Activated T-helper 1 cell treated with anti-CD3 and anti-CD28 coated beads, Interleukin-2, amount 50 U/mL, for 16 hours (primary cell): ENCODE data around the gene SYTL5.

Source experiments
- DNase-seq, 2 donors: peaks; one replicate each; pipeline ENCODE4 v3.0.0-alpha.2; 2020; ENCODE audit warnings: low read depth in 1 of 2, low spot score in 1 of 2

SYTL5 gene

DNA sequence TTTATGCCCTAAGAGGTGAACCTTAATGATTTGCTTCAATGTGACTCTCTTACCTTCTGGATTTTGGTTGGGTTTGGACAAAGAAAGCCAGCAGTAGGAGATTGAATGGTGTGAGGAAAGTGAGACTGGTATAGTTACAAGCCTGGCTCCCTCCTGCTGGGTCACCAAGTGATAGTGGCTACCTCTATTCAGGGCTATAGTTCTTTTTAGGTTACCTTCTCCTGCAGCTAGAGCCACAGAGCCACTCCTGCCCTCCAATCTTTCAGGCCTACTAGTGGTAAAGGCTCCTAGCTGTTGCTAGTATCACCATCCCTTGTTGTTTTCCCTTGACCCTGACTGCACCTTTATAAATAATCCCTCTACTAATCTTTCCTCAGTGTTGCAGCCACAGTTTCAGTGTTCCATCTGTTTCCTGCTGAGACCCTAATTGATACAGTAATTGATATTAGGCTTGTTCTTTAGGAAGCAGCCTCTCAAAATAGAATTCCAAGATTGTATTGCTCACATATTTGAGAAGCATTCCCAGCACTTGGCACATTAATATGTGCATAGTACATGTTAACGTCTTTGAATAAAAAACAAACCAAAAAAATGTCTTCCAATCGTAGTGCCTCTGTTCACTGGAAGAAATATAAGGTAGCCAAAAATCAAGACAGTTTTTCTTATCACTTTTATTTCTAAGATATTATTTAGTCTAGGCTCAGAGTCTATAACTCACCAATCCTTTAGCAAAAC lies 132.0 kb downstream of the SYTL5 start:
- DNase-seq, result no peak

- no peak for DNase-seq
Measured at GRCh38 chrX:38138900-38139299, 132.5 kb downstream of the SYTL5 start.

- DNase-seq, result no peak
Measured at GRCh38 chrX:38142610-38143009, 136.3 kb downstream of the SYTL5 start.

- no peak for DNase-seq
Measured at GRCh38 chrX:38149016-38149415, 142.7 kb downstream of the SYTL5 start.

DNA sequence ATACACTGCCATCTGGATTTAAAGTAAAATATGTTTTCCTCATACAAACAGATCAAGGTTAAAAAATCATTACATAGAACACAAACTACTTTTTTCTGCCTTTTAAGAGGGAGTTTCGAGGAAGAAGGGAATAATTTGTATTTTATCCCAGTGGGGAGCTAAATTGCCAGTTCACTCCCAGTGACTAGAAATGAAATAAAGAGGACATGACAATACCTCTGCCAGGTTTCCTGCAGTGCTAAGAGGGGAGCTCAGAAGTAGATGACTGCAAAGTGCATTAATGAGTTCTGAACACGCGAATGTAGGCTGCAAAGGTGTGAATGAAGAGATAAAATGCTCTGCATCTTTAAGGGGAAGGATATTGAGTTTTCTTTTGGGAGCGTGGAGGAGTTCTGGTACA lies 144.6 kb downstream of the SYTL5 start:
- DNase-seq, result no peak

DNA sequence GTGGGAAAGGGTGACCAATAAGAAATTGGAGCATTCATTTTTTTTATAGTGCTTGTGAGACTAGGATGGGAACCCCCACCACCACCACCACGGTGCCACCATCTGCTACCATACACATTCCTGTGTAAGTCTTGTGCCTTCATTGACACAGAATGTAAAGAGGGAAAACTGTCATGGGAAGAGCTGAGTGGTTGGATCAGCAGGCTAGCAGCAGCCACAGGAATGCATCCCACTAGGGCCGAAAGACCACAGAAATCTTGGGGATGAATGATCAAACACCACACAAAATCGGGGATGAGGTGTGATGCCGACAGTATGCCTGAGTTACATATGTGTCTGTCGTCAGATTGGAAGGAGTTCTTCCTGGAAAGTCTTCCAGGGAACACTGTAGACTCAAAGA lies 145.1 kb downstream of the SYTL5 start:
- no peak for DNase-seq

DNA sequence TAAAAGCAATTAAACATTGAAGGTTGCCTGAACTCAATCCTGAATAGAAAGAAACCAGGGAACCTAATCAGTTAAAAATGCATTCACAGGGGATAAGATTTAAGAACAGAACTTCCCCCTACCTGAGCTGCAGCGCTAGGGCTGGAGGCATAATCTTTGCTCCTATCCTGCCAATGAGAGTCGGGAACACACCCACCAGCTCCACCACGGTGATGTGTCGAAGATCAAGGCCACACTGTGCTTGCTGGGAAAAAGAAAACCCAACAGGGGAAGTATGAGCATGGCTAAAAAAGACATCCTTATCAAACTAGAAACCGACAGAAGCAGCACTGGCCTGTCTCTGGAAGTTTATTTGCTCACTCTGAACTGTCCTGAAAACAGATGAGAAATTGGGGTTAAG lies 148.0 kb downstream of the SYTL5 start:
- no peak for DNase-seq

- no peak for DNase-seq
Measured at GRCh38 chrX:38154818-38155217, 148.5 kb downstream of the SYTL5 start.

DNA sequence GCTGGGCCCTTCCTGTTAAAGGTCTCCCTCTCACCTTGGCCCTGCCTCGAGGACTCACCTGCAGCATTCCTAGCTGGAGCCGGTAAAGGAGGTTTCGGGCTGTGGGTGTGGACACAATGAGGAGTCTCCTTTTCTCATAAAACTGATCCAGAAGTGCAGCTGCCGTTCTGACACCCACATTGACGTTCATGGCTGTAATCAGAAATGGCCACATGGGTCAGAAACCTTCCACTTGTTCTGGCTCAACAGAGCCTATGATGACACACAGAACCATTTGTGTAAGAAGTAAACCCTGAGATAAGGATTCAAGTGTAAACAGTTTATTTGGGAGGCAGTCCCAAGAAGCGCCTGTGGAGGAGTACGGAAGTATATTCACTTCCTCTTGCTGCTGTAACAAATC lies 150.5 kb downstream of the SYTL5 start:
- DNase-seq, result no peak

- DNase-seq, result no peak
Measured at GRCh38 chrX:38163193-38163592, 156.8 kb downstream of the SYTL5 start.

DNA sequence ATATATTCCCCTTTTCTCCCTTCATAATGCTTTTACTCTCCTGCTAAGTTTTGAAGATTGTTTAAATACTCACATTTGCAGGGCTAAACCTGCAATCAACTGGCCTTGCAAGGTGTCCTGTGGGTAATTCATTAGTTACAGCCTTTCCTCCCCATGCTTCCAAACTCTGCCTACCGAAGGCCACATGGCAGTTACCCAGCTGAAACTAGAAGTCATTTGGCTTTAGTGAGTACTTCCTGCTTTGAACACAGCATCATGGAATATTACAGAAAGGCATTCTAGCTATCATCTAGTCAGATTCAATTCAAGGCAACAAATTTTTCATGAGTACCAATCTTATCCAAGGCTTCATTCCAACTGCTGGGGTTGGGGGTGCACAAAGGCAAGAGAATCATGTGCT lies 158.7 kb downstream of the SYTL5 start:
- no peak for DNase-seq

DNA sequence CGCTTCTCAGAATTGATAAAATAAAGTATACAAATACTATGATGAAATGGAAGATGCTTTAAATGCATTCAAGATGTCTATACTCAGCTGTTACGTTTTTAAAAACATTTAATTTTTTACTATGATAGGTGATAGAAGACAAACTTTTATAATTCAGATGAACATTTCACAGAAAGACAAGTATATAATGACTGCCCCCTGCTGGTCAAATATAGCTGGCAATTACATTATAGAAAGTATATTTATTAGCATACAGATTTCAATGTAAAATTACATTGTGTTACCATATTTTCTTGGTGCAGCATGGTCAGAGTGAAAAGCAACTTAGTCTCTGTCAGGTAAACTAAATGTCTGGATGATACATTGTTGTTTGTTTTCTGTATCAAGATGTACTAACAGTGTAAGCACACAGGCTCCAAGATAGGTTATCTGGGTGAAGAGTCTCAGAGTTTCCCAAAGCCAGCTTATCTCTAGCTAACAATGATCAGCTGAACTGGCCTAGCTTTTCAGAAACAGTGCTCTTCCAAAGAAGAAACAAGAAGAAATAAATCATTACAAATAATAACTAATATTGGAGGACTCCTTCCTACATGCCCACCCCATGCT lies 160.2 kb downstream of the SYTL5 start:
- no peak for DNase-seq

DNA sequence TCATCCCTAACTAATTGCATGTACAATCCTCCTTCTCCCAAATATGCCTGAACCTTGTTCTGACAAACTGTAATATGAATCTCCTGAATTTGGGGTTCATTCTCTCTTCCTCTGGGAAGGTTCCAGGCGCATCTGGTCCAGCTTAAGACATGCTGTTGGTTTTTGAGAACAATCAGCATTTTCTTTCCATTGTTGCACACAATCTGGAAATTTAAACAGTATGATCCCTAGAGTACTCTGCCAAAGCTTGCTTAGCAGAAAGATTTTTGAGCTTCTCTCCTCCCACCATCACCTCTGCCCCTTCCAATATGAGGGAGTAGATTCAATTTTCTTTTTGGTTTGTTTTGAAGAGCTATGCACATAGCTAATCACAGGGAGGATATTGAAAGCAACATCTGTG lies 164.2 kb downstream of the SYTL5 start:
- DNase-seq, result no peak

- no peak for DNase-seq
Measured at GRCh38 chrX:38172596-38172995, 166.2 kb downstream of the SYTL5 start.

DNA sequence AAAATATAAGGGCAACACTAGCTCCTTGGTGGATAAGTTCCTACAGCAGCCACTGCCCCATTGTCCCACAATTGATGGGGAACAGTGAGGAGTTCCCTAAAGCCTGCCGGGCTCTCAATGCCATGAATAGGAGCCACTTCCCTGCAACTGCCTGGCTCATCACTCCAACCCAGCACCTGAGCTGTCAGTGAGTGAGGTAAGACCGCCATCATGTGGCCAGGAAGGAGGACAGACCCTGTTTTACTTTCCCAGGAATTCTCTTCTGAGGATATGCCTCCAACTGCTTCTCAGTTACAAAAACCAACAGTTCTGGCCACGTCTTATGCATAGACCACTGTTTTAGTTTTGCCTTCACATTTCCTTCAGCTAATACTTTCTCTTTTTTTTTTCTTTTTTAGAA lies 168.8 kb downstream of the SYTL5 start:
- no peak for DNase-seq

GRCh38 chrX:38178396-38178795 lies 172.0 kb downstream of the SYTL5 start:
- DNase-seq, result no peak
